Epithelial cell of proximal tubule (primary cell): Measurements from ENCODE around the gene SEZ6. TPM values are rescaled to one million over a fixed set of nuclear protein-coding genes. Genes with fewer than 3 reads are reported as not detected.

ENCODE experiments used
- DNase-seq: peaks from one replicate; pipeline ENCODE4 v3.0.0-alpha.2; 2011; ENCODE audit warnings: low read depth
- H3K4me3 ChIP-seq: 2 replicates; pipeline ENCODE4 v1.5.1; 2011; ENCODE audit warnings: low read depth, mild to moderate bottlenecking, low read length
- CTCF ChIP-seq: conservative IDR thresholded peaks from 2 replicates; pipeline ENCODE4 v1.5.1; 2012; ENCODE audit warnings: low read depth, mild to moderate bottlenecking, low read length
- total RNA-seq: library from RNA; depleted of rRNA; stranded (reverse); fragments of >200 nt; gene quantifications from 2 replicates; pipeline ENCODE4 v1.2.3, GENCODE V29; 2015

SEZ6 gene
- total RNA-seq, 1 donor from 2014 or later: not detected

GRCh38 chr17:29042026-29042678, 36.3 kb upstream of the SEZ6 start:
- H3K4me3 ChIP-seq: no peak overlapping the region
- no peak for DNase-seq
- no peak for TF ChIP-seq CTCF

- no peak overlapping the region for H3K4me3 ChIP-seq
- TF ChIP-seq CTCF: no peak
- DNase-seq: no peak
Observed at GRCh38 chr17:29041571-29041970, 35.7 kb upstream of the SEZ6 start.

- DNase-seq: no peak
- no peak overlapping the region for H3K4me3 ChIP-seq
- no peak for TF ChIP-seq CTCF
Observed at GRCh38 chr17:29041091-29041490, 35.3 kb upstream of the SEZ6 start.

GRCh38 chr17:29039764-29040598, 34.1 kb upstream of the SEZ6 start:
- H3K4me3 ChIP-seq: no peak overlapping the region
- peak; percentile 25 for DNase-seq
- TF ChIP-seq CTCF: no peak

- no peak for DNase-seq
- no peak overlapping the region for H3K4me3 ChIP-seq
- TF ChIP-seq CTCF: no peak
Observed at GRCh38 chr17:29038085-29038795, 32.4 kb upstream of the SEZ6 start.

GRCh38 chr17:29037739-29038084, 31.9 kb upstream of the SEZ6 start:
- TF ChIP-seq CTCF: no peak
- DNase-seq: no peak
- H3K4me3 ChIP-seq: no peak overlapping the region
